Measurements from ENCODE around the gene RAPH1.

DNA sequence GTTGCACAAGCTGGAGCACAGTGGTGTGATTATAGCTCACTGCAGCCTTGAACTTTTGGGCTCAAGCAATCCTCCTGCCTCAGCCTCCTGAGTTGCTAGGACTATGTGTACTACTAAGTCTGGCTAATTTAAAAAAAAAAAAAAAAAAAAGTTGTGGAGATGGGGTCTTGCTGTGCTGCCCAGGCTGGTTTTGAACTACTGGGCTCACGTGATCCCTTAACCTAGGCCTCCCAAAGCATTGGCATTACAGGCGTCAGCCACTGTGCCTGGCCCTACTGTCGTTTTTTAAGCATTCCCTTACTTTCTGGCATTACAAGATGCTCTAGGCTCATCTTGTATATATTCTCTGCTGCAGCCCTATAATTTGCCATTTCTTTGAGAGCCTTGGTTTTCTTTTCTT is 88.3 kb downstream of the RAPH1 start:
- TF ChIP-seq CTCF (conservative IDR thresholded peaks at IDR 0.05; ENCODE audit: low read depth, low read length), result no peak
- no peak for TF ChIP-seq EZH2 (IDR thresholded peaks at IDR 0.05; ENCODE audit: borderline replicate concordance, low read depth, low read length, poor library complexity, severe bottlenecking)
